Activated T-cell treated with anti-CD3 and anti-CD28 coated beads, Interleukin-2, amount 50 U/mL, for 72 hours (primary cell): ENCODE results near the gene TUBB4B. TPM values are rescaled to one million over a fixed set of nuclear protein-coding genes. Genes with fewer than 3 reads are reported as not detected.

Experiments used
- ATAC-seq, 2 donors: fragments of 150-1000 bp; cut with Tn5 transposase; replicated peaks in 1 of 2; 2 replicates each; pipeline ENCODE4 v1.10.0; 2021; ENCODE audit warnings: moderate library complexity in 2 of 2, mild to moderate bottlenecking in 1 of 2
- DNase-seq, 2 donors: peaks; one replicate each; pipeline ENCODE4 v3.0.0; 2021 to 2022; ENCODE audit warnings: mixed read lengths in 1 of 2
- H3K27ac Mint-ChIP-seq: one replicate; pipeline ENCODE4 v1.8.0; 2022; ENCODE audit warnings: mild to moderate bottlenecking, moderate library complexity, mixed read lengths
- H3K27me3 Mint-ChIP-seq: one replicate; pipeline ENCODE4 v1.8.0; 2022; ENCODE audit warnings: low read depth, mixed read lengths
- H3K36me3 Mint-ChIP-seq, 2 donors: one replicate each; pipeline ENCODE4 v1.8.0; 2022; ENCODE audit warnings: mixed read lengths in 2 of 2, mild to moderate bottlenecking in 1 of 2; ENCODE audit not compliant: insufficient read depth in 2 of 2
- H3K4me1 Mint-ChIP-seq: one replicate; pipeline ENCODE4 v1.8.0; 2022; ENCODE audit warnings: low read depth, mixed read lengths
- H3K4me3 Mint-ChIP-seq, 2 donors: one replicate each; pipeline ENCODE4 v1.8.0; 2022; ENCODE audit warnings: mild to moderate bottlenecking in 2 of 2, mixed read lengths in 2 of 2, moderate library complexity in 2 of 2
- H3K9me3 Mint-ChIP-seq, 2 donors: one replicate each; pipeline ENCODE4 v1.8.0; 2022; ENCODE audit warnings: mixed read lengths in 2 of 2
- total RNA-seq, 2 donors: library from RNA; stranded (reverse); gene quantifications; one replicate each; pipeline ENCODE4 v1.2.3, GENCODE V29; 2022

Gene TUBB4B
- total RNA-seq, 2 donors from 2014 or later = 122 to 128 TPM

DNA sequence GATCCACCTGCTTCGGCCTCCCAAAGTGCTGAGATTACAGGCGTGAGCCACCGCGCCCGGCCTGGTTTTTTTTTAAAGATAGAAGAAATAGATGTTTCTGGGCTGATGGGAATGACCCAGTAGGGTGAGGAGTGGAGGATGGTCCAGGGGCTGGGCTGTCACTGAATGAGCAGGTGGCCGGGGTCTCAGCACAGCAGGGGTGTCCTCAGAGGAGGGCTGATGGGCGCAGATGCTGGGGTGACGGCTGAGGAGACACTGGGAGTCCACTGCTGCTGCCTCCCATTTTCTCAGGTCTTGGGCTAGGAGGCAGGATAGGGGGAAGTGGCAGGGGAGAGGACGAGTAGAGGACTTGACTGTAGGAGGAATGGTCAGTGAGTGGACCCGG is 34.1 kb downstream of the TUBB4B start:
- ATAC-seq (no peak), DNase-seq (no peak)
- no peak overlapping the region for H3K4me3 Mint-ChIP-seq
- peaks cover 0 to 2% of the 10 kb centered on the region in 2 donors for H3K36me3 Mint-ChIP-seq
- H3K9me3 Mint-ChIP-seq = no peaks in the 10 kb centered on the region
- H3K27ac Mint-ChIP-seq = no peak overlapping the region
- H3K4me1 Mint-ChIP-seq = peaks cover 23% of the 10 kb centered on the region
- no peaks in the 10 kb centered on the region for H3K27me3 Mint-ChIP-seq

GRCh38 chr9:137275588-137276472 is 34.7 kb downstream of the TUBB4B start:
- DNase-seq (no peak), ATAC-seq (no peak)
- Mint-ChIP-seq H3K4me1 (peaks cover 20% of the 10 kb centered on the region), H3K4me3 (no peak overlapping the region), H3K9me3 (no peaks in the 10 kb centered on the region), H3K27me3 (no peaks in the 10 kb centered on the region), H3K27ac (no peak overlapping the region), H3K36me3 (peaks cover 0 to 2% of the 10 kb centered on the region in 2 donors)

DNA sequence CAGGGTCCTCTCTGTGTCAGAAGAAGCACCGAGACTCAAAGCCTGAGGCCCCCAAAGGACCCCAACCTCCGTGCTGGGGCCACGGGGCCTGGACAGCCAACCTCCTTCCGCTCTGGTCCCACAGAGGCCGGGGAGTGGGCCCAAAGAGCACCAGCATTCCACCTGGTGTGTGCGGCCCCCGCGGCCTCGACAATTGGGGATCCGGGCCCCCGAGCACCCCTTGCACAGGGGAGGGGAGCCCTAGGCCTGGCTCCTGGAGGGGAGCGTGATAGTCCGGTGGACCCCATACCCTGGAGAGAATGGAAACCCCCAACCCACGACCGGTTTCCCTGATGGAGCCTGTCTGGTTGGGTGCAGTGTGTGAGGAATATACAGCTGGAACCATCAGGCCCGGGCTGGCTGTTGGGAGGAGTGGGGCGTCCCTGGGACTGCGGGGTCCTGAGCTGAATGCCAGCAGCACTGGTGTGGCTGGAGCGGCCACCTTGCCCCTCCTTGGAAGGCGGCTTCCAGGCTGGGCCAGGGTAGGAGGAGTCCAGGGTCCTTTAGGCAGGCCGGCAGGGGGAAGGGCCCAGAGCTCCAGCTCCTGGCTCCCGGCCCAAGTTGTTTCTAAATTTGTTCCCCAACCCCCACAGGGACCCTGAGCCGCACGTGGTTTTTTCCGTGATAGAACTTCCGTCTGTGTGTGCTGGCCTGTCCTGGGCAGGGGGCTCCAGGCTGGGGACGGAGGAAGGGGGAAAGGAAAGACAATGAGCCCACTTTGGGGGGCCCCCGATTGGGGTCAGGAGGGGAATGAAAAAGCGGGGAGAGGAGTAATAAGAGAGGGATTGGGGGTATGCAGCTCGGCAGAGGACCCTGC is 35.6 kb downstream of the TUBB4B start:
- no peak for ATAC-seq
- no peaks in the 10 kb centered on the region for H3K9me3 Mint-ChIP-seq
- peaks cover 12% of the 10 kb centered on the region for H3K4me1 Mint-ChIP-seq
- DNase-seq = no peak
- H3K27ac Mint-ChIP-seq = no peak overlapping the region
- no peaks in the 10 kb centered on the region for H3K27me3 Mint-ChIP-seq
- H3K4me3 Mint-ChIP-seq = peak overlapping the region; percentile 86 to 95
- peaks cover 0 to 2% of the 10 kb centered on the region in 2 donors for H3K36me3 Mint-ChIP-seq

DNA sequence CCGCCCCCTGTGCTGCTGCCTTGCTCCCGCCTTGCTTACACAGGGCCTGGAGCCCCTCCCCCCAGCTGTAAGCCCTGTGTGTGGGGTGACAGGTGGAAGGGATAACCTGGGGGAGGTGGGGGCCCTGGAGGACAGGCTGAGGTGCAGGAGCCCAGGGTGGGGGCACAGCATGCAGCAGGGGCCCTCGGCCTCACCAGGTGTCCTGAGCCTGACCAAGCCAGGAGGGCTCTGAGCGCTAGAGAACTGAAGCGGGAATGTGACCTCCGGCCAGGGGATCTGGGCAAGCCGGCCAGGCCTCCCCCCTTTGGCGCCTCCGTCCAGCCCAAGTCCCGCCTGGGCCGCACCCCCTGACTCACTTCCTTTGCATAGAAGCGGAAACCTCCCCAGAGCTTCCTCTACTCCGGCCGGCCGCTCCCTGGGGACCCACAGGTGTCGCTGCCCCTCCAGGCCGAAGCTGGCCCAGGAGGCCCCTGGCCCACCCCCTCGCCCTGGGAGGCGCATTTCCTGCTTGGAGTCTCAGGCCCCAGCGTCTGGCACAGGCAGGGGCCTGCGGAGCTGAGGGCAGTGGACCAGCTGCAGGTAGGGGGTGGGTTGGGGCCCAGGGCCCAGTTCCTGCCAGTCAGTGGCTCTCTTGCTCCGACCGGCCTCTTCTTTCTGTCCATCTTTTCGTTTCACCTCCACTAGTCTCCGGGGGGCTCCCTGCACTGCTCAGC is 36.4 kb downstream of the TUBB4B start, which contains the start of gene TOR4A:
Gene TOR4A (plus strand): TSS at position 398 of the 713 bp plus-strand sequence. CDS start 964 bp downstream, outside the sequence.
- Mint-ChIP-seq H3K9me3 (no peaks in the 10 kb centered on the region), H3K4me3 (peak within 1 kb of the TSS; percentile 86 to 95), H3K27ac (peak within 1 kb of the TSS; percentile 4), H3K27me3 (peaks cover 7% of the 10 kb centered on the region), H3K36me3 (peaks cover 0 to 2% of the 10 kb centered on the region in 2 donors), H3K4me1 (peaks cover 12% of the 10 kb centered on the region)
- ATAC-seq (peak; percentile 75 to 86), DNase-seq (peak; percentile 58 to 73)

DNA sequence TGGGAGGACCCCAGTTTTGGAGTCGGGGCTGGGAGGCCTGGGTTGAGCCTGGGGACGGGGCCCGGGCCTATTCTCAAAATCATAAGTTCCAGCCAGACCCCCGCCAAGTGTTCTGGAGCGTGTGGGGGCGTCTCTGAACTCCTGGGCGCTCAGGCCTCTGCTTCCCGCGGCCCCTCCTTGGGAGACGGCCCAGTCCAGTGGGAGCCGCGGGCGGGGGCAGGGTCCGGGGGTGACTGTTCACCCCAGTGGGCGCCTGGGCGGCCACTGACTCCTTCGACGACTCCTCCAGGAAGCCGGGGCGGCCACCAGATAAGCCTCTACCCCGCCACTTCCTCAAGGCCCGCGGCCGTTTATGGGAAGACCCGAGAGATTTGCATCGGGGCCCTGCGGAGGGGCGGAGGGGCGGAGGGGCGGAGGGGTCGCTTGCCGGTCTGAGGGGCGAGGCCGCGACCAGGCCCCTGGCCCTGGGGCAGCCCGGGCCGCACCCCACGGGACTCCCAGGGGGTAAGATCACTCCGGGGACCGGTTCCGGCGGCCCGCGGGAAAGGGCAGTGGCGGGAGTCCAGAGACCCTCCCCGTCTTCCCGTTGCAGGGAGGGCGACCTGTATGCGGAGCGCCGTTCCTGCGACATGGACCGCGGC is 37.1 kb downstream of the TUBB4B start:
- DNase-seq (no peak), ATAC-seq (peak in 1 of 2 donors; percentile 21)
- peaks cover 10% of the 10 kb centered on the region for H3K27me3 Mint-ChIP-seq
- peaks cover 12% of the 10 kb centered on the region for H3K4me1 Mint-ChIP-seq
- H3K4me3 Mint-ChIP-seq = peak overlapping the region; percentile 86 to 95
- H3K27ac Mint-ChIP-seq = no peak overlapping the region
- no peaks in the 10 kb centered on the region for H3K9me3 Mint-ChIP-seq
- H3K36me3 Mint-ChIP-seq = peaks cover 0 to 2% of the 10 kb centered on the region in 2 donors

DNA sequence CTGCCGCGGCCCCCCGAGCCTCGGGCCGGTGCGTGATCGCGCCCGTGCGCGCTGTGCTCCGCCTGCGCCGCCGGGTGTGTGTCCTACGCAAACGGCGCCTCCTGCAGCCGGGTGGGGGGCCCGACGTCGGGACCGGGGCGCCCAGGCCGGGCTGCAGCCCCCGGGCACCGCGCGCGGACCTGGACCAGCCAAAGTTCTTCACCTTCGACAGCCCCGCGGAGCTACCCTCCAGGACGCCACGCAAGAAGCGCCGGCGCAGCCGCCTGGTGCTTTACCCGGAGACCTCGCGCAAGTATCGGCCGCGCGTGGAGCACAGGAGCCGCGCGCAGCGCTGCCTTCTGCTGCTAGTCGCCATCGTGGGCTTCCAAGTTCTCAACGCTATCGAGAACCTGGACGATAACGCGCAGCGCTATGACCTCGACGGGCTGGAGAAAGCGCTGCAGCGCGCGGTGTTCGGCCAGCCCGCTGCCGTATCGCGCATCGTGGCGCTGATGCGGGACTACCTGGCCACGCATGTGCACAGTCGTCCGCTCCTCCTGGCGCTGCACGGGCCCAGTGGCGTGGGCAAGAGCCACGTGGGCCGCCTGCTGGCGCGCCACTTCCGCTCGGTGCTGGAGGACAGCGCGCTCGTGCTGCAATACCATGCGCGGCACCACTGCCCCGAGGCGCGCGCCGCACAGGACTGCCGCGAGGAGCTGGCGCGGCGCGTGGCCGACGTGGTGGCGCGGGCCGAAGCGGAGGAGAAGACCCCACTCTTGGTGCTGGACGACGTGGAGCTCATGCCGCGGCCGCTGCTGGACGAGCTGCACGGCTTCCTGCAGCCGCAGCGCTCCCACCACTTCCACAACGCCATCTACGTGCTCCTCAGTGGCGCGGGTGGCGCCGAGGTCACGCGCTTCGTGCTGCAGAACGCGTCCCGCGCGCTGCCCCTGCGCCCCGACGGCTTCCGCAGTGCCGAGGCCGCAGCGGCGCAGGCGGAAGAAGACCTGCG is 37.9 kb downstream of the TUBB4B start:
- Mint-ChIP-seq H3K4me1 (peaks cover 12% of the 10 kb centered on the region), H3K27ac (no peak overlapping the region), H3K27me3 (peaks cover 10% of the 10 kb centered on the region), H3K9me3 (no peaks in the 10 kb centered on the region), H3K4me3 (no peak overlapping the region), H3K36me3 (no peaks in the 10 kb centered on the region)
- ATAC-seq = no peak
- DNase-seq = no peak

GRCh38 chr9:137279741-137280473 is 38.8 kb downstream of the TUBB4B start:
- H3K27ac Mint-ChIP-seq = no peak overlapping the region
- no peaks in the 10 kb centered on the region for H3K36me3 Mint-ChIP-seq
- H3K9me3 Mint-ChIP-seq = no peaks in the 10 kb centered on the region
- ATAC-seq (no peak), DNase-seq (no peak)
- H3K4me1 Mint-ChIP-seq = peaks cover 12% of the 10 kb centered on the region
- peaks cover 10% of the 10 kb centered on the region for H3K27me3 Mint-ChIP-seq
- no peak overlapping the region for H3K4me3 Mint-ChIP-seq

- peak in 1 of 2 donors; percentile 38 for ATAC-seq
- no peak for DNase-seq
- Mint-ChIP-seq H3K4me1 (peaks cover 12% of the 10 kb centered on the region), H3K9me3 (no peaks in the 10 kb centered on the region), H3K36me3 (no peaks in the 10 kb centered on the region), H3K27ac (no peak overlapping the region), H3K27me3 (peaks cover 10% of the 10 kb centered on the region), H3K4me3 (no peak overlapping the region)
Observed at GRCh38 chr9:137280474-137281344, 39.6 kb downstream of the TUBB4B start.

- ATAC-seq = no peak
- H3K4me1 Mint-ChIP-seq = peaks cover 11% of the 10 kb centered on the region
- H3K4me3 Mint-ChIP-seq = no peak overlapping the region
- no peaks in the 10 kb centered on the region for H3K9me3 Mint-ChIP-seq
- peaks cover 10% of the 10 kb centered on the region for H3K27me3 Mint-ChIP-seq
- no peak for DNase-seq
- no peak overlapping the region for H3K27ac Mint-ChIP-seq
- no peaks in the 10 kb centered on the region for H3K36me3 Mint-ChIP-seq
Observed at GRCh38 chr9:137281345-137282116, 40.4 kb downstream of the TUBB4B start.

GRCh38 chr9:137286975-137287383 is 45.9 kb downstream of the TUBB4B start:
- no peak overlapping the region for H3K4me3 Mint-ChIP-seq
- DNase-seq (no peak), ATAC-seq (peak; percentile 52 to 73)
- no peaks in the 10 kb centered on the region for H3K4me1 Mint-ChIP-seq
- no peak overlapping the region for H3K27ac Mint-ChIP-seq
- H3K9me3 Mint-ChIP-seq = no peaks in the 10 kb centered on the region
- H3K27me3 Mint-ChIP-seq = peaks cover 9% of the 10 kb centered on the region
- H3K36me3 Mint-ChIP-seq = no peaks in the 10 kb centered on the region
